NCI-H345 treated with DMSO at 0.1 percent for 48 hours (cell line): ENCODE data around the gene RRN3.
"Not testable (repeated sequence)": the region's sequence is repeated elsewhere in the genome, so short reads cannot be mapped to it uniquely, and the experiment has no call there.

Experiments used
- DNase-seq: peaks from one replicate; lab custom pipeline; 2025; ENCODE audit not compliant: unreplicated experiment; lab: John Stamatoyannopoulos, UW

The RRN3 gene

DNA sequence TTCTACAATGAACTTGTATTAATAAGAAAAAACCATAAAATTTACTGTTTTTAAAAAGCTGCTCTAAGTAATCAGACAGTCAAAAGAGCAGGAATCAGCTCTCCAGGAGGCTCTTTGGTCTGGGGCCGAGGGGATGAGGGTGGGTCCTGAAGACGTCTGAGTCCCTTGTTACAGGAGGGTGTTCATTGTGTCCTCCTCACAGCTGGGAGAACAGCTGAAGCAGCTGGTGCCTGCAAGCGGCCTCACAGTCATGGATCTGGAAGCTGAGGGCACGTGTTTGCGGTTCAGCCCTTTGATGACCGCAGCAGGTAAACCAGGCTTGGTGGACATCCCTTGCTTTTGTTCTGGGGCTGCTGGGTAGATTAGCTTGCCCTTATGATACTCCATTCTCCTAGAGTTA is 64.3 kb downstream of the RRN3 start:
- DNase-seq = not testable (repeated sequence)

DNA sequence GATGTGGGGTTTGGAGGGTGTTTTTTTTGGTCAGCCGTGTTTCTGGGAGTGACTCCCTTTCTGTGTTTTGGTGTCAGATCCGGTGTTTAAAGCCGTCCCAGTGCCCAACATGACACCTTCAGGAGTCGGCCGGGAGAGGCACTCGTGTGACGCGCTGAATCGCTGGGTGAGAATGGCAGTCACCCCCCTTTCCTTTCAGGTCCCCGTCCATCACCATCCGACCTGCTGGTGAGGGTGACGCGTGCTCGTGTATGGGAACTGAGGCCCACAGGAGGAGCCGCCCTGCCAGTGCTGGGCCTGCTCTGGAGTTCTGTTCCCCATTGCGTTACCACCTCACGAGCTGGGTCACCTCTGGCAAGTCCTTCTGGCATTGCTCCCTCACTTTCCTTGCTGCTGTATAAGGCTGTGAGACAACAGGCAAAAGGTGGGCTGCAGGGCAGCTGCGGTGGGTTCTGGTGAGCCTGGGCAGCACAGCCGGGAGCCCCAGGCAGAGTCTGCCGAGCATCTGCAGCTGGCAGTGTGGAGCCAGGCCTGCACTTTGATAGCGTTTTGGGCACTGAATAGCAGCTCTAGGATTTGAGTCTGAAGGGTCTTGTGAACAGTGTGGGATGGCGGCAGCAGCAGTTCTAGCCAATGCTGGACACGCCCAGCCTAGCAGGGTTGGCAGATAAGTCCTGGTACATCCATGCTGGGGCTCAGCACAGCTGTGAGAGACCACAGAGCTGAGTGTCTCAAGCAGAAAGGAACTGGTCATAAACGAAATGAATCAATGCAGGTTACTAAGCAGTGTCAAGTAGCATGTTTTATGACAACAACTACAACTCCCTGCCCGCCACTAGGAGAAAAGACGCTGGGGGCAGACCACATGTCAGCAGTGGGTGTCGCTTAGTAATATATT is 65.0 kb downstream of the RRN3 start:
- DNase-seq = not testable (repeated sequence)

DNA sequence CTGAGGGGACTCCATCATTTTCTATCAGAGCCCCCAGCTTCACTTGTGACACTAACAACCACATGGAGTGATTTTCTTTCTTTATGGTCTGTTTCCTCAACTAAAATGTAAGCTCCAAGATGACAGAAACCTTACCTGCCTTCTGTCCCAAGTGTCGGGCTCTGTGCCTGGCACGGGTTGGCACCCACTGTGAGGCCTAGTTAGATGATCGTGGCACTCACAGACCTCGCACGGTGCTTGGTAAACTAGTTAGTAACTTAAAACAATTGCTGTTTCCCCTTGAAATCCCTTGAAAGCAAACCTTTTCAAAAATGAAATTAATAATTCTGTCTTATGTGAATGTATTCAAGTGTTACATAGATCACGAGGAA is 65.7 kb downstream of the RRN3 start:
- DNase-seq = not testable (repeated sequence)

DNA sequence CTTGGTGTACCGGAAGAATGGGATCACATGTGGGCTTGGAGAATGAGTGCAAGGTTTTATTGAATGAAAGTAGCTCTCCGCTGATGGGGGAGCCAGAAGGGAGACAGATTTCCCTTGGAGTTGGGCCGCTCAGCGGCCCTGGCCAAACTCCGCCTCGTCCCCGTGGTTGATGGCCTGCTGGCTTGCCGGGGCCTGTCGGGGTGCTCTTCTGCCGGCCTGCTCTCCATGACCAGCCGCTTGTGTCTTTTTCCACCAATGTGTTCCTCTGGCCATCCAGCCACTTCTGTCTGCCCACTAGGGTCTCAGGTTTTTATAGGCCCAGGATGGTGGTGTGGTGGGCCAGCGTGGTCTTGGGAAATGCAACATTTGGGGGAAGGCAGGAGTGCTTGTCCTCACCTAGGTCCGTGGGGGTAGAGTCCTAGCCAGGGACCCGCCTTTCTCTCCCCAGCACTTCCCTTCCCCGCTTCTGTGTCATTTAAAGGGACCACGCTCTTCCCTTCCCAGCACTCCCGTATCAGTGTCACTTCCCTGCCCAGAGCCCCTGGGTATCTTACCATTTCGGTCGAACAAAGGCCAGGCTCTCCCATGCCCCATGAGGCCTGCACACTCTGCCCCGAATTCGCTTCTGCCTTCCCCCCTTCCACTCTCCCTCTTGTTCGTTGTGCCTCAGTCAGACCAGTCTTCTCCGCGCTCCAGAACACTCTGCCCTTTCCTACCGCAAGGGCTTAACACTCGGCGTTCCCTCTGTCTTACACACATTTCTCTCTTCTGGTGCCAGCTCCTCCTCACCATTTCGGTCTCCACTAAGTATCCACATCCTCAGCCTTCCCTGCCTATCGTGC is 66.3 kb downstream of the RRN3 start:
- not testable (repeated sequence) for DNase-seq

DNA sequence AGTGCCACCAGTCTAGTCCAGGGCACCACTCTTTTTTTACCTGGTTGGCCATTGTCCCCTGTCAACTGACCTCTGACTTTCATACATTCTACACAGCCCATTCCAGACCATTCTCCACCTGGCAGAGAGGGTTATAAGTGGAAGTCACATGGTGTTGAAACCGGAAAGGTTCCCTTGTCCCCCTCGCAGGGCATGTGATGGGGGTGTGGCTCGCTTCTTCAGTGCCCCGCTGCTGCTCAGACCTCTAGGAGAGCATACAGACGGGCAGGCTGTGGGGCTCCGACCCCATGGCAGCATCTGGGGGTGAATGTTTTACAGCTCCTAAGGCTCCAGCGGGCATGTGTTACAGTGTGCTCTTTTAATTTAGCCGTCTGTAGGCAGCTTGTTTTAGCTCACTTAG is 67.0 kb downstream of the RRN3 start:
- DNase-seq = not testable (repeated sequence)

DNA sequence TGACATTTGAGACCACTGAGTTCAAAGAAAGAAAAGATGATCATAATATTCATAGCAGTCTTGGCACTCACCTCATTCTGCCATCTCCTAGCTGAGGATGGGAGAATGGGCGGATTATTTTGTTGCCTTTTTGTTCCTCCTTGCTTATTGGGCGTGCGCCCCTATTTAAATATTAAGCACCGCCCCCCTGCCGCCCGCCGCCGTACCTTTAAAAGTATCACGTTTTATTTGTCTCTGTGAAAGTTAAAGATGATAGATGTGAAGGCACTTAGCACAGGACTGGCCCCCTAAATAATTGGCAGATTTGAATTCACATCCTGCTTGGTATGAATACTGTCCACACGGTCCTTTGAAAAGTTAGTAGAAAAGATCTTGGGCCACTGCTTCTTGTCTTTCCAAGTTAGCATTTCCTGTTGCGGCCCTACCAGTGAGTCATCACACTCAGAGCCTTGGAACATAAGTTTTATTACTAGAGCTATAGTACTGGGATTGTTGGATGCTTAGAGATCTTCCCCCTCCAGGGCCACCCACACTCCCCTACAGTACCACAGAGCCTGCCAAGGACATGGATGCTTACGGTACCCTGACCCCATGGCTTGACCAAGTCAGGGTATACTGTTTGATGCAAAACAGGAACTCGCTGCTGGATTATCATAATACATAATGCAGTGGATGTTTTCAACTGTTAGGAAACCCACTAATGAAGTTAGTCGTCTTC is 68.7 kb downstream of the RRN3 start:
- DNase-seq = not testable (repeated sequence)

DNA sequence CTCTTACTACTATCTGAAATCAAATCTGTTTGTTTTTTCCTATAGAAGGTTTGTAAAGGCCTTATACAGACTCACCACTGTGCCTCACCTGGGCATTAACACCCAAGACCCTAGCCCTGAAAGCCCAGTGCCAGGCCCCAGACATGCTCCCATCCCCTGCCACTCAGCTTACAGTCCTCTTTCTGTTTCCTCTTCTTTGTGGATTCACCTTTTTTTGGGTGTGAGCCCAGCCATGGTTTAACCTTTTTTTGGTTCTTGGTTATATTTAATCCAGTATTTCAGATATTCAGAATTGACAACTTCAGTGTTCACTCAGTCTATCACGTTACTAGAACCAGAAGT is 69.2 kb downstream of the RRN3 start:
- not testable (repeated sequence) for DNase-seq

DNA sequence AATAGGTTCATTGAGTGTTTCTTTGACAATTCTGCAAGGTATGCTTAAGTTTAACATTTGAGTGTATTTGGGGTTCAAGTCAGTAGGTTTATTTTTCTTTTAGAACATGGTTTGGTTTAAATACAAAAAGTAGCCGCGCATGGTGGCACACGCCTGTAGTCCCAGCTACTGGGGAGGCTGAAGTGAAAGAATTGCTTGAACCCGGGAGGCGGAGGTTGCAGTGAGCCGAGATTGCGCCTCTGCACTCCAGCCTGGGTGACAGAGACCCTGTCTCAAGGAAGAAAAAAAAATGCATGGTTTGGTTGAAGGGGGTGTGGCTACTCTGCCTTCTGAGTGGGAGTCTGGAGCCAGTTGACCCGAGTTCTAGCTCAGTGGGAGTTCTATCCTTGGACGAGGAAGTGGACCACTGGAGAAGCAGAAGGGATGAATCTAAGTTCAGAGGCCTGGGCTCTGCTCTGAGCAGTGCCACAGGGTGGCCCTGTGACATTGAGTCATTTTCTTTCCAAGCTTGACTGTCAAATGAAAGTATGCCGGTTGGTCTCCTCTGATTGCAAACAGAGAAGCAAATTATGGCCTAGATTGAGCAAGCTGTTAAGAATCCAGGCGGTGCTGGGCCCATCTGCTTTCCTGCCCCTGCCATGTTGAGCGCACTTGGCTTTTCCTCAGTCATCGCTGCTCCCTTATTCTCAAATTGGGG is 70.5 kb downstream of the RRN3 start:
- DNase-seq = not testable (repeated sequence)

DNA sequence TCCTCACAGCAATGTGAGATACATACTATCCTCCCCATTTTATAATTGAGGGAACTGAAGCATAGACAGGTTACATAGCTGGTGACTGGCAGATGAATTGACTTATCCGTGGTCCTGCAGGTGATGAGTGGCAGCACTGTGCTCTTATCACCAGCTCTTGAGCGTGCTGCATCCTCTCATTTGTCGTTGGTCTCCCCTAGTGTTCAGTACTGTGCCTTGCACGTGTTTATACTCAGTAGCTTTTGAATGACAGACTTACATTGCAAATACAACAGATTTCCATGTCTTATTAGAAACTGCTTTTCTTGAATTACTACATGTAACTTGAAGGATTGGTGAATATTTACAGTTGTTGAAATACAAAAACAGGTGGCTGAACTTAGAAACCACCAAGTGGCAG is 71.9 kb downstream of the RRN3 start:
- peak; percentile 29 for DNase-seq

DNA sequence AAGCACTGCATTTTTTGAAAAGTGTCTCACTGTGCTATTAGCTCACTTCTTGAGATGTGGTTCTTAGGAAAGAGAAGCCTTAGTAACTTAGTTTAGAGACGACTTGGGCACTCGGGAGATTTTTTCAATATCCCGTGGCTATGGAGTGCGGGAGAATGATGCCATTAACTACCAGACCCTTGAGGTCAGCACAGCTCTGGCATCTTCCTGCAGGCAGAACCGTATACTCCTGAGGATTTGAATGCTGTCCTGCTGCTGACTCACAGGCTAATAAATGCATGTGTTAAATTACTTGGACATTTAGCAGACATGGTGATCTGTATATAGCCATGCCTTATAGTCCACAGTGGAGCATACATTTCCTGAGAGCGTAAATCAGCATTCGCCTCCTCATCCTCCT is 72.6 kb downstream of the RRN3 start:
- DNase-seq = not testable (repeated sequence)

DNA sequence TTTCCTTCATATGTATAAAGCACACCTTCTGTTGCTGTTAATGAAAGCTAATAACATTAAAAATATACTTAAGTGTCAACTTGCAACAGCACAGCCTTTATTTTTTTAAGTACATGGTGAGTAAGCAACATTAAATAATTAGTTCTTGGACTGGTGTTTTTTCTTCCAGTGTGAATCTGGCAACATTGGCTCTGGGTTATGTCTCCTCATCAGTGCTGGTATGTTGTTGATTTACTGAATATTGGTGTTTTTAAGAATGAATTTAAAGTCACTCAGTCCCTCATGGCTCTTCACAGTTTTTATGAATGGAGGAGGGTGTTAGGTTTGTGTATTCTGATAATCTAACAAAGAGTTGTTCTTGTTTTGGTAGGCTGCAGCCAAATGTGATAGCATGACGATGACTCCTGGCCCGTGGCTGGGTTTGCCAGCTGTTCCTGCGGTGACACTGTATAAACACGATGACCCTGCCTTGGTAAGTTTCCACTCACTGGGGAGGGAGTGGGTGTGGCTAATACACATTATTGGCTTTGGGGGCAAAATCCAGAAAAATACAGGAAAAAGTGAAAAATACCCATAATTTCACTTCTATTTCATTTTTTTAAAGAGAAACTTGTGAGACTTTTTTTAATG is 77.0 kb downstream of the RRN3 start:
- not testable (repeated sequence) for DNase-seq

DNA sequence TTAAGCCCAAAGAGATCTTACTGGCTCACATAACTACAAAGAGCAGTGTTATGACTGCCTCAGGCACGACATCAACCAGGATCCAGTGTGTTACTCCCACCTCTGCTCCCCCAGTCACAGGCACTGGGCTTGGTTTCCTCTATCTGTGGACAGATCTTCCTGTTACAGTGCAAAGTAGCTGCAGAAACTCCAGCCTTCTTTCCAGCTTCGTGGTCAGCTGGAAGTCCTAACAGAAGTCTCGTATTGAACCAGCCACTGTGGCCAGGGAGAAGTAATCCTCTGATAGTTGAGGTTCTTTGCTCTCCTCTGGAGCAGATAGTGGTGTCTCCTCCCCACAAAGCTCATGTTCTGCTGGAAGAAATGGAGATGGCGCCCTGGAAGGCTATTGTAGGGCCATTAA is 77.7 kb downstream of the RRN3 start:
- DNase-seq = not testable (repeated sequence)

DNA sequence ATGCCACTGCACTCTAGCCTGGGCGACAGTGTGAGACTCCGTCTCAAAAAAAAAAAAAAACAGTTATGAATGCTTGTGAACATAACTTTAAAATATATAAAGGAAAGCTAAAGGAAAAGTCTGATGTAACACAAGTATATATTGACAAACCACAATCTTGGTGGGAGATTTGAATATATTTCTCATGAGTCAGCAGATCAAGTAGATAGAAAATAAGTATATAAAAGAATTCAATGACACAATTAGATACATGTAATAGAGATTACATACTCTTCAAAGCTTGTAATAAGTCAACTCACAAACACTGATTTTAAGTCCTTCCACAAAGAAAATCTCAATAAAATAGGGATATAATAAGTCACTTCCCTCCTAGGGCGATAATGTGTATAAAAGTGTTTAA is 78.4 kb downstream of the RRN3 start:
- not testable (repeated sequence) for DNase-seq

DNA sequence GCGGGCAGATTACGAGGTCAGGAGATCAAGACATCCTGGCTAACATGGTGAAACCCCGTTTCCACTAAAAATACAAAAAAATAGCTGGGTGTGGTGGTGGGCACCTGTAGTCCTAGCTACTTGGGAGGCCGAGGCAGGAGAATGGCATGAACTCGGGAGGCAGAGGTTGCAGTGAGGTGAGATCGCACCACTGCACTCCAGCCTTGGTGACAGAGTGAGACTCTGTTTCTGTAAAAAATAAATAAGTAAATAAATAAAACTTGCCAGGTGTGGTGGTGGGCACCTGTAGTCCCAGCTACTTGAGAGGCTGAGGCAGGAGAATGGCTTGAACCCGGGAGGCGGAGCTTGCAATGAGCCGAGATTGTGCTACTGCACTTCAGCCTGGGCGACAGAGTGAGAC is 81.1 kb downstream of the RRN3 start:
- not testable (repeated sequence) for DNase-seq
